ENCODE results near the gene COMMD6.
"Not testable (repeated sequence)": the region's sequence is repeated elsewhere in the genome, so short reads cannot be mapped to it uniquely, and the experiment has no call there.

The COMMD6 gene

DNA sequence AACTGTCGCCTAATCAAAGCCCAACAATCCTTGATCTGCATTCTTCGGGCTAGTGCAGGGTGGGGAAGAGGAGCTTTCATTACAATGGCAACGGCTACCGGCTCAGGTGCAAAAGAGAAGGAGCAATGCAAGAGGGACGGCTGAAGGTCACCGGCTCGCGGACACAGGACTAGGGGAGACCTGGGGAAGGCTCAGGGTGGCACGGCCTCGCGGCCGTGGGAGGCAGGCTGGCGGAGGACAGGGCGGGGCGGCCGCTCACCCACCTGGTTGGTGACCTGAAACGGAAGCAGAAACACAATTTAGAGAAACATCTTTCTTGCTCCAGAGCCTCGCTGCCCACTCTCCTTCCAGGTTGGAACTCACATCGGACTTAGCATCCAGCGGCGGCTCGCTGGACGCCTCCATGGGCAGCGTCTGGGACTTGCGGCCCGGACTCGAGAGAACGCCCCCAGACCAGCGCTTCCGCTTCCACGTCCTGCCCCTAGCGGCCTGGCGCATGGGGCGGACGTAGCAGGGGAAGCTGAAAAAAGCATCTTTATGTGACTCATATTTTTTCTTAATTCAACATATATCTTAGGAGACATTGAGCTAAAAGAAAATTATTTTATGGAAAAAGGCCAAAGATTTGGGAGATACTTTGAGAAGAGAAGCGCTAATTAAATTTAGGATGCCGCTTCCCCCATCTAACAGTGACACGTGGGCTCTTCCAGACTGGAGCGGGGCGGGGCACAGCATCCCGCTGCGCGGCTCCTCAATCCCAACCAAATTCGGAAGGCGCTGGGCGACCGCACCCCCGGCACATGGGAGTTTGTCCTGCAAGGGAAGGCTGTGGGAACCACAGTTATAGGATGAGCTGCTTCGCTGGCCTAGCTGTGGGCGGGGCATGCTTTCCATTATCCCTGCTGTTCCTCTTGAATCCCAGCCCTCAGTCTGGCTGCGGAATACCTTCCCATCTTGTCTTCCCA, at the start of gene COMMD6:
COMMD6 (minus strand) TSS at position 441 of the 965 bp plus-strand sequence; CDS start at position 405, 36 bp downstream.
- peak; percentile 92 for DNase-seq

GRCh38 chr13:75585153-75585552, 47.5 kb upstream of the COMMD6 start:
- no peak for DNase-seq

DNA sequence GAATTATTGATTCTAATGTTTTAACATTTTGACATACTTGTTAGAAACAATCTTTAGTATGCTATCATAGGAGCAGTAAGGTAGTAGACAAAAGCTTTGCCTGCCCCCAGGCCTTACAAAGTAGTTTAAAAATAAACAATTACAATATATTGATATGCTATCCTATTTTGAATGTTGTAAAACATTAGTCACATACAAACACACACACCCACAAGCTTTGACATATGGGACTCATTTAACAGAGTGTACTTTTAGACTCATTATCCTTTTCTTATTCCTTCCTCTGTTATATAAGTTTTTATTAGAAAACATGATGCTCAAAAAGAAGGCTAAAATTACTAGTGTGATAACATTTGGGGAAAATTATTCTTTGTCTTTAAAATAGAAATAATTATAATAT, 45.5 kb upstream of the COMMD6 start:
- DNase-seq: no peak

- no peak for DNase-seq
Measured at GRCh38 chr13:75581874-75582640, 44.4 kb upstream of the COMMD6 start.

DNA sequence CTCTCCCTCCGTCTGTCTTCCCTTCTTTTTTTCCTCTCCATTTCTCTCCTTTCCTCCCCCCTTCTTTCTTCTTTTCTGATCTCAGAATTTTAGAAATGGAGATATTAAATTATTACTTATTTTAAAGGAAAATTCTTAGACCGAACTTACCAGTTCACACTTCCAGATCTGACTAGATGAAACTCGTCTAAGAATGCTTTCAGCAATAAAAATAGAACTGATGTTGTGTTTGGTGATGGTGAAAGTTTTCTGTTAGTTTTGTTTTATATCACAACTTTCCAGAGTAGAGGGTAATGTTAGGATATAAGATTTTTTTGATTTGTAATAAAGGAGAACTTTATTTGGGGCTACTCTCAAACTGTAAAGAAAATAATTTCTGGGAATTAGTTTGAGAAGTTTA, 41.9 kb upstream of the COMMD6 start:
- no peak for DNase-seq

GRCh38 chr13:75569576-75569975, 31.9 kb upstream of the COMMD6 start:
- DNase-seq: no peak

DNA sequence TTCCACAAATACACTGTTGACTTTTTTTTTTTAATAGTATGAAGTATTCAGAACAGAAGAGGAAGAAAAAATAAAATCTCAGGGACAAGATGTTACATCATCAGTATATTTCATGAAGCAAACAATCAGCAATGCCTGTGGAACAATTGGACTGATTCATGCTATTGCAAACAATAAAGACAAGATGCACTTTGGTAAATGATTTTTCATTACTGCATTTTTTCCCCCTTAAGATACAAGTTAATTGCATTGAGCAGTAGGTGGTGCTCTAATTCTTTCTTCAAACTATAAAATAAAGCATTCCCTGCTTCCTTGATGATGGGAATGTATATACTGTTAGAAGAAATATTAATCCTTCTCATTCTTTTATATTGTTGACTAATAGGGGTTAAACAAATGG, 29.0 kb upstream of the COMMD6 start:
- DNase-seq: peak; percentile 37

GRCh38 chr13:75558145-75558840, 20.7 kb upstream of the COMMD6 start:
- no peak for DNase-seq

- no peak for DNase-seq
Measured at GRCh38 chr13:75556961-75557360, 19.3 kb upstream of the COMMD6 start.

GRCh38 chr13:75555836-75556235, 18.2 kb upstream of the COMMD6 start:
- DNase-seq: peak; percentile 29

DNA sequence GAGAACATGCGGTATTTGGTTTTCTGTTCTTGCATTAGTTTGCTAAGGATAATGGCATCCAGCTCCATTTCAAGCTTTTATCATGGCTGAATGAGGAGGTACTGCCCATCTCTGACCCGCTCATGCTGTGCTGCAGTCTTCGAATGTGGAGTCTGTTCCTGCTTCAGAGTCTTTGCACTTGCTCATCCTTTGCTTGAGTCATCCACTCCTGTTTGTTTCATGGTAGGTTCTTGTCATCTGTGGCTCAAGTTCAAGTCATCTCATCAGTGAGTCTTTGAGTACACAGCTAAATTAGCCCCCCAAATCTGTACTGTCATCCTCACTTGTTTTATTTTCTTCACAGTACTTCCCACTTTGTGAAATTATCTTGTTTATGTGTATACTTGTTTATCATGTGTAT, 17.3 kb upstream of the COMMD6 start:
- DNase-seq: no peak

GRCh38 chr13:75554464-75554863, 16.8 kb upstream of the COMMD6 start:
- no peak for DNase-seq

DNA sequence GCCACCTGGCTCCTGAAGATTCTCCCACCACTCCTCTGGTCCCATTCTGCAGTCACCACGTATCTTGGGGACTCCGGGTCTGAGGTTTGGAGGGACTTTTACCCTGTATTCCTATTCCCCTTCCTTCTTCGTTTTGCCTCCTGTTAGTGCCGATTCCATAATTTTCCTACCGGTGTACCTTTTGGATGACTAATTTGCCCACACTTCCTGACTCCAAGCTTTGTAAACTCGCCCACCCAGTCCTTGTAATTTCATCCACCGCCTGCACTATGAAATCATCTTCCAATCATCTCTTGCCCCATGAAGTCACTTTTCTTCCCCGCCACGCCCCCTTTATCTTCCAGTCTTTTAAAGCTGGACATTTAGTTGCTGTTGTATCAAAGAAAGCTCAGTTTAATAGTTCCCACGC, 12.5 kb upstream of the COMMD6 start:
- DNase-seq: peak; percentile 86

GRCh38 chr13:75549262-75550158, 11.9 kb upstream of the COMMD6 start, which contains the start of gene UCHL3:
Gene UCHL3, plus strand, starts transcription at chr13:75549791. Its CDS starts 30 bp downstream, at chr13:75549821.
- DNase-seq: peak; percentile 98

DNA sequence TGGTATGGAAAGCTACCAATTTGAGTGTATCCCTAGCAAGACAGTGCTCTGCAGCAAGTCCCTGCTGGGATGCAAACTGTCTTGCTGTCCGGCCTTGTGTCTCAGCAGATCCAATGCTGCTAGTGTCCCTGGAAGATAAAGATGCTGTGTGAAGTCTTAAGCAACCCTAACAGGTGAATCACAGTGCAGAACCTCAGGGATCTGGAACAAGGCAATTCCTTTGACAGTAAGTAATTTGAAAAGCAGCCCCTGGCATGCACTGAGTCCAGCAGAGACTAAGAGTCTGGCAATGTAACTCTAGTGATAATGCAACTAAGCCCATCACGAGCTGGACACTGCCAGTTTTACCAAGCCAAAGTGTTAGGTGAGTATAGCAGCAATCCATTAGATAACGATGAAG, 10.3 kb upstream of the COMMD6 start:
- no peak for DNase-seq

DNA sequence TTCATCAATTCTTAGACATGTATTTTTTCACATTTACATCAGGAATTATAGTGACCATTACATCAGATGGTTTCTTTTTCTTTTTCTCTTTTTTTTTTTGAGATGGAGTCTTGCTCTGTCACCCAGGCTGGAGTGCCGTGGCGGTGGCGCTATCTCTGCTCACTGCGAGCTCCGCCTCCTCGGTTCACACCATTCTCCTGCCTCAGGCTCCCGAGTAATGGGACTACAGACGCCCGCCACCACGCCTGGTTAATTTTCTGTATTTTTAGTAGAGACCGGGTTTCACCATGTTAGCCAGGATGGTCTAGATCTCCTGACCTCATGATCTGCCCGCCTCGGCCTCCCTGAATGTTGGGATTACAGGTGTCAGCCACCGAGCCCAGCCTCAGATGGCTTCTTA, 7.7 kb upstream of the COMMD6 start:
- not testable (repeated sequence) for DNase-seq

DNA sequence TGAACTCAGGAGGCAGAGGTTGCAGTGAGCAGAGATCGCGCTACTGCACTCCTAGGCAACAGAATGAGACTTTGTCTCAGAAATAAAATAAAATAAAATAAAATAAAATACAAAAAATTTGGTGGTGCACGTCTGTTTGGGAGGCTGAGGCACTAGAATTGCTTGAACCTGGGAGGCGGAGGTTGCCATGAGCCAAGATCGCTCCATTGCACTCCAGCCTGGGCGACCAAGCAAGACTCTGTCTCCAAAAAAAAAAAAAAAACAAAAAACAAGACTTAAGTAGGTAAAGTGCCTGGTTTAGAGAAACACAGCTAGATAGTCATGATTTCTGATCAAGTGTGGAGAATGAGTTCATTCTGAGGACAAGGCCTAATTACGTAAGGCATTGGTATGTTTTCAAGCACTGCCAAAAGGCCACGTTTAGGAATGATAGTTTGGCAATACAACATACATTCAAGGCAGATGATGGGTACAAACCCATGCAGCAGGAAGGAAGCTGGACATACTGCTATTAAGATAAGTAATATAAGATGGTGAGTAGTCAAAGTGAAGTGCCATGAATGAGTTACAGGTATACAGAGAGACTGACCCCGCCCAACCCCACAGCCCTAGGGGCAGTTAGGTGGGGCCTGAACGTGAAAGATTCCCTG, 7.2 kb upstream of the COMMD6 start:
- DNase-seq: no peak

DNA sequence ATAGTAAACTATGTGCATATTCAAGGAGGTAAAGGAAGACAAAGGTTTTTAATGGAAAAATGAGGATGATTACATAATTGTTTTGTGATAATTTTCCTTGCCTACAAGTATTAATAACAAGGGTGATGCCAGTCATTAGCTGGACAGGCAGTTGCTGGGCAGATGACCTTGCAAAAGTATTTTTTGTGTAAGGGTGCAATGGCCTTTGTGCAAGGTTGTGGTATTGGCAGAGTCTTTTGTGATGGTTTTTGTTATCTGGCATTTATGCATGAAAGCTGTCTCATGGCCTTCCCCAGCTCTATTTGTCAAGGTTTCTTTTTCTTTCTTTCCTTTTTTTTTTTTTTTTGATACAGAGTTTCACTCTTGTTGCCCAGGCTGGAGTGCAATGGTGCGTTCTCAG, 4.3 kb upstream of the COMMD6 start:
- no peak for DNase-seq

DNA sequence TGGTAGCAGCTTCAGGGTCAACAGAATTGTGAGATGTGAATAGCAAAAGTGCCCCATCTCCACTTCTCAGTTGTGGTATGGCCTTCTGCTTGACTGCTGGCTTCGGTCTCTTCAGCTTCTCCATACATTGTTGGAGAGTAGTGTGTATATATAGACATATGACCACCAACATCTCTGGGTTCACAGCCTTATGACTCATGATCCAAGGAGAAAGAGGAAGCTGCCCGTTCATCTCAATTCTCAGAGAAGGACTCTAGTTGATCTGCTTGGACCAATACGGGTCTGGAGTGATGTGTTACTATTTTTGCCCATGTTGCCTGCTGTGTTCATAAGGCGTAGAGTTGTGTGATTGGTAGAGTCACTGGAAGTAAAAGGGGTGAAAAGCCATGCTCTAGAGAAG, 3.6 kb upstream of the COMMD6 start:
- DNase-seq: peak; percentile 55

- DNase-seq: no peak
Measured at GRCh38 chr13:75533861-75534260, 3.8 kb downstream of the COMMD6 start.

- peak; percentile 29 for DNase-seq
Measured at GRCh38 chr13:75530549-75530961, 7.1 kb downstream of the COMMD6 start.

Measured in hematopoietic multipotent progenitor cell treated with erythropoietin and hydrocortisone succinate and interleukin-3 and kit ligand, for 6 days (in vitro differentiated cells).